Measurements from ENCODE around the gene TAS2R39. TPM values are rescaled to one million over a fixed set of nuclear protein-coding genes. Genes with fewer than 3 reads are reported as not detected.

Gene TAS2R39
- total RNA-seq (not detected), total RNA-seq (0 to 0.06 (median 0) reads per million in 172 experiments)
- polyA plus RNA-seq (2013, experiment 1 of 2), result not detected
- polyA plus RNA-seq (2013, experiment 2 of 2), result not detected

- no peak for DNase-seq
- H3K9me3 ChIP-seq (ENCODE audit: control insufficient read depth in 1 of 2, insufficient read depth in 1 of 2, low read length in 2 of 2), result peaks cover 0 to 3% of the 10 kb centered on the region in 2 experiments
- H3K27ac ChIP-seq (ENCODE audit: low read depth in 1 of 2, low read length in 2 of 2), result no peak within 1 kb of the TSS
- Mint-ChIP-seq H3K27me3 (peaks cover 29% of the 10 kb centered on the region), H3K27ac (no peak within 1 kb of the TSS), H3K36me3 (ENCODE audit: low read depth) (no peaks in the 10 kb centered on the region), H3K4me3 (no peak within 1 kb of the TSS), H3K9me3 (peaks cover 3% of the 10 kb centered on the region), H3K4me1 (ENCODE audit: low read depth) (no peaks in the 10 kb centered on the region)
- TF ChIP-seq, protein P1, sequence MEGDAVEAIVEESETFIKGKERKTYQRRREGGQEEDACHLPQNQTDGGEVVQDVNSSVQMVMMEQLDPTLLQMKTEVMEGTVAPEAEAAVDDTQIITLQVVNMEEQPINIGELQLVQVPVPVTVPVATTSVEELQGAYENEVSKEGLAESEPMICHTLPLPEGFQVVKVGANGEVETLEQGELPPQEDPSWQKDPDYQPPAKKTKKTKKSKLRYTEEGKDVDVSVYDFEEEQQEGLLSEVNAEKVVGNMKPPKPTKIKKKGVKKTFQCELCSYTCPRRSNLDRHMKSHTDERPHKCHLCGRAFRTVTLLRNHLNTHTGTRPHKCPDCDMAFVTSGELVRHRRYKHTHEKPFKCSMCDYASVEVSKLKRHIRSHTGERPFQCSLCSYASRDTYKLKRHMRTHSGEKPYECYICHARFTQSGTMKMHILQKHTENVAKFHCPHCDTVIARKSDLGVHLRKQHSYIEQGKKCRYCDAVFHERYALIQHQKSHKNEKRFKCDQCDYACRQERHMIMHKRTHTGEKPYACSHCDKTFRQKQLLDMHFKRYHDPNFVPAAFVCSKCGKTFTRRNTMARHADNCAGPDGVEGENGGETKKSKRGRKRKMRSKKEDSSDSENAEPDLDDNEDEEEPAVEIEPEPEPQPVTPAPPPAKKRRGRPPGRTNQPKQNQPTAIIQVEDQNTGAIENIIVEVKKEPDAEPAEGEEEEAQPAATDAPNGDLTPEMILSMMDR (IDR thresholded peaks at IDR 0.05), result no peak
- H3K4me3 ChIP-seq (ENCODE audit: low read length), result no peak within 1 kb of the TSS
- ChIA-PET POLR2A (no interaction called here), CTCF (no interaction called here)
- H3K4me1 ChIP-seq (ENCODE audit: insufficient read depth, low read length), result no peaks in the 10 kb centered on the region
- intact Hi-C loops (cut with DNase I, micrococcal nuclease), result no loop called here
- ATAC-seq (ENCODE audit: poor library complexity), result no peak
- no peaks in the 10 kb centered on the region for H3K36me3 ChIP-seq (ENCODE audit: insufficient read depth, low read length)
- H3K27me3 ChIP-seq (ENCODE audit: control insufficient read depth in 1 of 2, insufficient read depth in 2 of 2, low read length in 2 of 2), result peaks cover 6 to 15% of the 10 kb centered on the region in 2 experiments
Observed at GRCh38 chr7:143183024-143183423, at the start of gene TAS2R39. Gene TAS2R39 (plus strand): TSS chr7:143183419. CDS start chr7:143183419, 0 bp downstream.

DNA sequence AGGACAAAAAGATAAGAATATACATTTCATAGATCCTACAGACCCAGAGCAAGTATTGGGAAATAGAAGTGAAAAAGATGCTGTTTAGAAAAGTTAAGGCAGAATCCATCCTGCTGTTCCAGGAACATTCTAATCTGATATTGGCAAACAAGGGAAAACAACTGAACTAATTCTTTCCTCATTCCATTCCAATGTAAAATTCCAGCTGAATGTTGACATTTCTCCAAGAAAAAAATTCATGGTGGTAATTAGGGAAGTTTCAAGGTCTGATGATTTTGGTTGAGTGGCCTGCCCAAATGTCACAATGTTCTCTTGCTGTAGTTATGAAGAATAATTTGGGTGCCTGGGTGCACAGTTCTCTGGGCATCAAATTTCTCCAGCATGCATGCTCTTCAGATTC lies 36.1 kb upstream of the TAS2R39 start:
- H3K36me3 ChIP-seq (ENCODE audit: insufficient read depth, low read length), result no peaks in the 10 kb centered on the region

DNA sequence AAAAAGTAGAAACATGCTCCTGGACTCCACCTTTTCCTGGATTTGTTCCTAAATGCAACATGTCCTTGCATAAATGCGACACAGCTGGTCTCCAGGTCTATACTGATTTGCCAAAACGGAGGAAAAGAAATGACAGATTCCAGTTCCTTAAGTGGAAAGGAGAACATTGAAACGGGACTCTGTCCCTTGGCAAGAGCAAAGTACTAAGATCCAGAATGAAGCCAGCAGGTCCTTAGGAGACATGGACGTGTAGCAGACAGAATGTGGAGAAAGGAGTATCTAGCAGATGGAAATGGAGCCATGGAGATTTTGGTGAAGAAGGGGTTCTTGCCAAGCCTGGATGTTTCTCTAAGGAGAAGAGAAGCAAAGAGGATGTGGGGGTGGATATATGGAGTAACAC lies 35.2 kb upstream of the TAS2R39 start:
- Mint-ChIP-seq H3K4me1 (ENCODE audit: low read depth) (no peaks in the 10 kb centered on the region), H3K27ac (no peak overlapping the region), H3K4me3 (no peak overlapping the region), H3K9me3 (peaks cover 8% of the 10 kb centered on the region), H3K27me3 (peaks cover 6% of the 10 kb centered on the region), H3K36me3 (ENCODE audit: low read depth) (no peaks in the 10 kb centered on the region)
- Histone ChIP-seq H3K4me1 (ENCODE audit: insufficient read depth, low read length) (no peaks in the 10 kb centered on the region), H3K36me3 (ENCODE audit: insufficient read depth, low read length) (no peaks in the 10 kb centered on the region), H3K9me3 (ENCODE audit: control insufficient read depth in 1 of 2, insufficient read depth in 1 of 2, low read length in 2 of 2) (no peaks in the 10 kb centered on the region), H3K27me3 (ENCODE audit: control insufficient read depth in 1 of 2, insufficient read depth in 2 of 2, low read length in 2 of 2) (peaks cover 0 to 6% of the 10 kb centered on the region in 2 experiments), H3K27ac (ENCODE audit: low read depth in 1 of 2, low read length in 2 of 2) (no peak overlapping the region), H3K4me3 (ENCODE audit: low read length) (no peak overlapping the region)
- TF ChIP-seq, protein P1 (IDR thresholded peaks at IDR 0.05), result no peak
- intact Hi-C loops (cut with DNase I, micrococcal nuclease), result no loop called here
- CTCF ChIA-PET, result no interaction called here
- no peak for ATAC-seq (ENCODE audit: poor library complexity)
- POLR2A ChIA-PET, result no interaction called here
- DNase-seq, result no peak

More for the DNA sequence above, 36.1 kb upstream of the TAS2R39 start:
- H3K36me3 Mint-ChIP-seq (ENCODE audit: low read depth), result no peaks in the 10 kb centered on the region
- TF ChIP-seq, protein P1 (IDR thresholded peaks at IDR 0.05), result no peak
- Histone ChIP-seq H3K27me3 (ENCODE audit: control insufficient read depth in 1 of 2, insufficient read depth in 2 of 2, low read length in 2 of 2) (peaks cover 0 to 6% of the 10 kb centered on the region in 2 experiments), H3K4me3 (ENCODE audit: low read length) (no peak overlapping the region), H3K27ac (ENCODE audit: low read depth in 1 of 2, low read length in 2 of 2) (no peak overlapping the region), H3K4me1 (ENCODE audit: insufficient read depth, low read length) (no peaks in the 10 kb centered on the region), H3K9me3 (ENCODE audit: control insufficient read depth in 1 of 2, insufficient read depth in 1 of 2, low read length in 2 of 2) (no peaks in the 10 kb centered on the region)
- intact Hi-C loops (cut with DNase I, micrococcal nuclease), result no loop called here
- H3K27ac Mint-ChIP-seq, result no peak overlapping the region
- peaks cover 8% of the 10 kb centered on the region for H3K9me3 Mint-ChIP-seq
- ChIA-PET POLR2A (interaction anchor here (0.7 kb wide), 1 partner anchor 235 kb away, joined by 3 read pairs; no protein-coding TSS in a partner anchor), CTCF (no interaction called here)
- H3K4me3 Mint-ChIP-seq, result no peak overlapping the region
- peaks cover 6% of the 10 kb centered on the region for H3K27me3 Mint-ChIP-seq
- ATAC-seq (ENCODE audit: poor library complexity), result no peak
- no peaks in the 10 kb centered on the region for H3K4me1 Mint-ChIP-seq (ENCODE audit: low read depth)
- no peak for DNase-seq
